Measurements from ENCODE around the gene TBL1XR1.
"Not testable (repeated sequence)": the region's sequence is repeated elsewhere in the genome, so short reads cannot be mapped to it uniquely, and the experiment has no call there.

The TBL1XR1 gene

DNA sequence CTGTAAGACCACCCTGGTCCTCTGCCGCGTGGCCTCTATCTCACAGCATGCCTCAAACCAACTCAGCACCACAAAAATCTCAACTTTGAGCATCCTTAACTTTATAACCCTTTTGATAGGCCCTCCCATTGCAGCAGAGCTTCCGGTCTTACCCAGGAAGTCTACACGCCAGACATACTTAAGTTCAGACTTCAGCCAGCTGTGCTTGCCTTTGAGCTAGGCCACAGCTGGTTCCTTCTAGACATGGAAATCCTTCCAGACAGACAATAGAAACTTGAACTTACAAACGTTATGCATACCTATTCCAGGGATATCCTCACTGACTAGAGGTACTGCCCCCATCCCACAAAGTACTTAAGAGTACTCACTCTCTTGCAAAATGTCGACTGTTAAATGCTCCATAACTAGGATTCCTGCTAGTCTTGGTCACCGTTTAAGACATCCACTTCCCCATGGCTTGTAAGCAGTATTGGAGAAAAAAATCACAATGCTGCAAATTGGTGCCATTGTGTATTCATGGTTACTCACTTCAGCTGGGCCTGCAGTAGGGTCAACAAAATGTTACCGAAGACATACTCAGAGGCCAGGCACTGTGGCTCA is 183.5 kb downstream of the TBL1XR1 start:
- DNase-seq (ENCODE audit: low spot score) = no peak

DNA sequence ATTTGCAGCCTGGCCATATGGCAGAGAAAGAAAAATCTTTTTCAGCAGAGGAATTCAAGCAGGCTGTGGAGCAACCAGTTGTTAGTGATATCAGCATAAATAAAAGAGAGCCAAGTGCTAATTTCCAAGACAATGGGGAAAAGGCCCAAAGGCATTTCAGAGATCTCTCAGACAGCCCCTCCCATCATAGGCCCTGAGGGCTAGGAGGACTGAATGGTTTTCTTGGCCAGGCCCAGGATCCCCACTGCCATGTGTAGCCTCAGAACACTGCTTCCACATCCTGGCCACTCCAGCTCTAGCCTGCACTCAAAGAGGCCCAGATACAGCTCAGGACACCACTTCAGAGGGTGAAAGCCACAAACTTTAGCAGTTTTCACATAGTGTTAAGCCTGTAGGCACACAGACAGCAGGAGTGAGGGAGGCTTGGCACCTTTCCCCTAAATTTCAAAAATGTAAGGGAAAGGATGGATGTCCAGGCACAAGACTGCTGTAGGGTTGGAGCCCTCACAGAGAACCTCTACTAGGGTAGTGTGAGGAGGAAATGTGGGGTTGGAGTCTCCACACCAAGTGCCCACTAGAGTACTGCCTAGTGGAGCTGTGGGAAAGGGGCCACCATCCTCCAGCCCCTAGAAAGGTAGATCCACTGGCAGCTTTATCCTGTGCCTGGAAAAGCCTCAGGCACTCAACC is 191.4 kb downstream of the TBL1XR1 start:
- no peak for DNase-seq (ENCODE audit: low spot score)

- DNase-seq (ENCODE audit: low spot score) = not testable (repeated sequence)
These were observed 197.1 kb downstream of the TBL1XR1 start for GRCh38 chr3:177000159-177000558.

DNA sequence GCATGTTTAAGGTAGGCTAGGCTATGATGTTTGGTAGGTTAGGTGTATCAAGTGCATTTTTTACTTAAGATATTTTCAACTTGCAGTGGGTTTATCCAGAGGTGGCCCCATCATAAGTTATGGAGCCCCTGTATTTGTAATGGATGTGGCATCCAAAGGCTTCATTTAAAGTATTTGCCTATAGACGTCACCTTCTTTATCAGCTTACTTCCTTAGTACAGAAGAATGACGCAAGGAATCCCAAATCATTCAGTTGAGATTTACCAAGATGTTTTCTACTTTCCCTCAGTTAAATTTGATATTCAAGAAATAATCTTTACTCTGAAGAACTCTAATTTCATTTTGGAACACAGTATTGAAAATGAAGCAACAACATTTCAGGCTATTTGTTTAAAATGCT is 201.3 kb downstream of the TBL1XR1 start:
- no peak for DNase-seq (ENCODE audit: low spot score)

DNA sequence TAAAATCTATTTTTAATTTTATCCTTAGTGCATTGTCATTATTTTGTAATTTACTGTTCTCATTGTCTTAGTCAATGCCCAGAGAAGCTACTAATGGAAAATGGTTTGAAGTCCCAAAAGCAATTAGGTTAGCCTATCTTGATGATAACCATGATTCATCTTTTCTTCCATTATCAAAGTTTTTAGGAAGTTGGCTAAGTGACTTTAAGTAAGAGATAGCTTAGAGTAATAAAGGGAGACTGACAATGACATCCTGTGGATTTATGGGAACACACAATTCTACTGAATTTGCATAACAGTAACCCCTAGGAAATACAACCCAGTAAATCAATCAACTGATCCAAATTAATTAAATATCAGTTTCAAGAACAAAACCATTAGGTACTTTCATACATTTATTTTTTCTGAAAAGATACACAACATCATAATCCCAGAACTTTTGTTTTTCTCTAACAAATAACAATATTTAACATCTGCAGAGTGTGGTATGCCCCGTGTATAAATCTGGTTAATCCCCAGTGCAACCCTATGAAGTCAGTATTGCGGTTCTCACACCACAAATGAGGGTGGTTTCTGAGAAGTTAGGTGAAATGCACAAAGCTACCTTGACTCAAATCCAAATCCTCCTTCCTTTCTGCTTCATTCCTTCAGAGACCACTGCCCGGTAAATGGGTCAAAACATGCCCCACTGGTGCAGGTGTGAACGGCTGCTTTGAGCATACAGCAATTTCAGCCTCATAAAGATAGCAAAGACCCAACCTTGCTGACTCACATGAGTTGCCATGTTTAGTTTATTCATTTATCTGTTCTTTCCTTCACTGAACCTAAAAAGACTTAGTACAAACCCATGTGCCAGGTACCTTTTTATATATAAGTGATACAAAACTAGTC is 202.1 kb downstream of the TBL1XR1 start:
- DNase-seq (ENCODE audit: low spot score) = peak; percentile 25

DNA sequence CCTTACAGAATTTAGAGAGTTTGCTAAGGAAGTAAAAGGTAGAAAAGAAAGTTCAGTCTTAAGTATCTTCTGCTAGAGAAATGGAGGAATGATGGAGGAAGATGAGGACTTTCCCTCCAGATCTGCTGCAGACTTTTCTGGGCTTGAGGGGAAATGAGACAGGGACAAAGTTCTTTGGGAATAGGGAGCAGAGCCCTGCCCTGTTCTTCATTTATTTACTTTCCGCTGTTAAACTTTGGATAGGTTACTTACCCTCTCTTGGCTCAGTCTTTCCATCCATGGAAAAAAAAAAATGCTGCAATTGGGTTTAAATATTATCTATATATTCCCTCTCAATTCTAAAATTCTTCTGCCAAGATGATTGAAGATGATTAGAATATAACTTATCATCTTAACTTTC is 202.9 kb downstream of the TBL1XR1 start:
- DNase-seq (ENCODE audit: low spot score) = no peak

DNA sequence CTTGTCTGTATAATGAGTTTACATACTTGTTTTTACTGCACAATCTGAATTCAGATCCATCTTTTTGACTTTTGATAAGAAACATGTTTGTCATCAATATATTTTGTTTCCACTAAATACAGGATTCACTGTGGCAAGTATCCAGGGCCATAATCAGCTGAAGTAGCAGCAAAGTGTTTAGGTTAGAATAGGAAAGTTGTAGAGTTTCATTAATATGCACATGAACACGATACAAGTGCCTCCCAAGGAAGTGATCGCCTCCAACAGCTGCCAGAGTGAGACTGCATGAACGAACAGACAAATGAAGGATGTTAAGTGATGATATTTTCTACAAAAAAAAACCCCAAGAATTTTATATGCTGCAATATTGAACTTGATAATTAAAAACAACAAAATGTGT is 204.3 kb downstream of the TBL1XR1 start:
- DNase-seq (ENCODE audit: low spot score) = no peak

GRCh38 chr3:176992565-176992964 is 204.7 kb downstream of the TBL1XR1 start:
- DNase-seq (ENCODE audit: low spot score) = no peak

DNA sequence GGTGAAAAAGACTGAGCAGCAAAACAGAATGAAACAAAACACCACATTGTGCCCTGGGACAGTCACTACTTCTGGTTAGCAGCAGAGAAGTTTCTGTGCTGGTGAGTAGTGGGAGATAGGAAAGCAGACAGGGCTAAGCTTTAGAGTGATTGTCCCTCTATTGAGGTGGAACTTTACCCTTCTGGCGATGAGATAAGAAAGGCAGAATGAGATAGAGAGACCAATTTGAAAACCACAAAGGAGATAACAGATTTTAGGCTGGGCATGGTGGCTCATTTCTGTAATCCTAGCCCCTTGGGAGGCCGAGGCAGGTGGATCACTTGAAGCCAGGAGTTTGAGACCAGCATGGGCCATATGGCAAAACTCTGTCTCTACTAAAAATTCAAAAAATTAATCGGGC is 208.5 kb downstream of the TBL1XR1 start:
- no peak for DNase-seq (ENCODE audit: low spot score)

DNA sequence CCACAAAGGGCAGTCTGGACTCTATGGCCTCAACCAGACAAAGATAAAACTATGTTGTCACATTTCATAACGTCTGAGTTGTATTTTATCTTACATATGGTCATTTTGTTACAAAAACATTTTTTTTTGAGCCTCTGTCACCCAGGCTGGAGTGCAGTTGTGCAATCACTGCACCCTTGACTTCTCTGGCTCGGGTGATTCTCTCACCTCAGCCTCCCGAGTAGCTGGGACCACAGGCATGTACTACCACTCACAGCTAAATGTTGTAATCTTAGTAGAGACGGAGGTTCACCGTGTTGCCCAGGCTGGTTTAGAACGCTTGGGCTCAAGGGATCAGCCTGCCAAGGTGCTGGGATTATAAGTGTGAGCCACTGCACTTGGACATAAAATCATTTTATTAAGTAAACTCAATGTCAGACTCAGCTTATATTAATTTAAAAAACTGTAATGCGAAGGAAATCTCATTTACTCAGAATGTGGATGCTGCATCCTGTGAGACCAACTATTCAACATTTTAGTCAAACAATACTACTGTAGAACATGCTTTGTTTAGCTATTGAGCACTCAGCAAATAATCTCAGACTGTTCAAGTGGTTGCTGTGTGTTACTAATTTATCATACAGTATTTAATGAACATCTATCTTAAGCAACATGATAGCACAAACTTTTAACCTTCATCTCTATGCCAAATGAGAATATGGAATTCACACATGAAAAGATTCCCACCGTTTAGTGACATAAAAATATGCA is 209.2 kb downstream of the TBL1XR1 start:
- DNase-seq (ENCODE audit: low spot score) = no peak

- DNase-seq (ENCODE audit: low spot score) = no peak
These were observed 218.8 kb downstream of the TBL1XR1 start for GRCh38 chr3:176978441-176978840.

DNA sequence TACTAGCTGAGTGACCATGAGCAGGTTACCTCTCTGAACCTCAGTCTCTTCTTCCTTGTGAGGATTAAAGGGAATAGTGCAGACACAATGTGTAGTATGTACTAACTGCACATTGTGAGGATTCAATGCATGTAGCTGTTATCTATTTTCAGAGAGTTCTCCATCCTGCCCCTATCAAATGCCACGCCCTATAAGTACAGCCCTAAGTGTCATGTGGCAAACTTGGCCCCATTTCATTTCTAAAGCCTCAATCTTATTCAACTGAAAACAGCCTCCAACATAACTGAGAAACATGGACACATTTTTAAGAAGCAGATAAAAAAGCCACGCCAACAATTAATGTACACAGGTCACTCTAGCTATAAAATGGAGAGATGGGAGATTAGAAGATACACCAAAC is 220.0 kb downstream of the TBL1XR1 start:
- no peak for DNase-seq (ENCODE audit: low spot score)

- DNase-seq (ENCODE audit: low spot score) = no peak
These were observed 220.7 kb downstream of the TBL1XR1 start for GRCh38 chr3:176976586-176976985.

DNA sequence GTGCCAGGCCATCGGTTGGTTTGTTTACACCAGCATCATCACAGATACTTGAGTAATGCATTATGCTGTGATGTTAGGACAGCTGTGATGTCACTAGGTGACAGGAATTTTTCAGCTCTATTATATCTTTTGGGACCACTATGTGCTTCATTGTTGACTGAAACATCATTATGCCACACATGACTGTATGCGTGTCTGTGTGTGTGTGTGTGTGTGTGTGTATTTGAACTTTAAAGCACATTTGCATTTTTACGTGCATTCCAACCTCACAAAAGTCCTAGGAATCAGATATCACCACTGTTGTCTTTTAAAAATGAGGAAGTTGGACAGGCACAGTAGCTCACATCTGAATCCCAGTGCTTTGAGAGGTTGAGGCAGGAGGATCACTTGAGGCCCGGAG is 223.0 kb downstream of the TBL1XR1 start:
- DNase-seq (ENCODE audit: low spot score) = no peak

- DNase-seq (ENCODE audit: low spot score) = peak; percentile 48
These were observed 225.6 kb downstream of the TBL1XR1 start for GRCh38 chr3:176971613-176972174.

- DNase-seq (ENCODE audit: low spot score) = no peak
These were observed 226.5 kb downstream of the TBL1XR1 start for GRCh38 chr3:176970770-176971169.

DNA sequence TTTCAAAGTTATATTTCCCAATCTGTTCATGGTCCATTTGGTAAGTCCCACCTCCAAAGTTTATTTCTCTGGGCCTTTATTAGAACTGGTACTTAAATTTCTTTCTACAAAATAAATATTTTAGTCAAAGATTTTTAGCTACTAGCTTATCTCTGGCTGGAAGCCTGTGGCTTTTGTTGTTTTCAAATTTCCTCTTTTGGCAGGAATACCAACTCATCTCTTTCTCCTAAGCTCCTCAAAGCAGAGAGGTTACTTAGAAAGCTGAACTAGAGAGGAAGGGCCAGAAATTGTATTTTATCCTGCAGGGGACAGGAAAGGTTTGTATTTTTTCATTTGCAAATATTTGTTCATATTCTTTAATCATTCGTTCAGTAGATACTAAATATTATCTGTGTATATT is 227.8 kb downstream of the TBL1XR1 start:
- DNase-seq (ENCODE audit: low spot score) = no peak

All from activated CD4-positive, alpha-beta T cell treated with anti-CD3 and anti-CD28 coated beads, Interleukin-2, Interleukin-4, amounts not matched to agents 100 ng/mL and 50 ng/mL, durations not matched to agents 16 hours and 8 hours (primary cell).